Astrocyte (in vitro differentiated cells and primary cell): Measurements from ENCODE around the gene CBFA2T2. TPM values are rescaled to one million over a fixed set of nuclear protein-coding genes. Genes with fewer than 3 reads are reported as not detected.
"Not testable (repeated sequence)": the region's sequence is repeated elsewhere in the genome, so short reads cannot be mapped to it uniquely, and the experiment has no call there.

Experiments used
- DNase-seq: peaks from one replicate; pipeline ENCODE4 v3.0.0-alpha.2; 2010; ENCODE audit warnings: low read depth
- FAIRE-seq: peaks from 2 replicates; lab custom pipeline; 2011; peaks lifted over from hg19 to GRCh38; lab: Jason Lieb, UNC
- H2AFZ ChIP-seq: 2 replicates; pipeline ENCODE4 v1.6.0; 2012; ENCODE audit warnings: low read depth, low read length, inconsistent platforms
- H3K27ac ChIP-seq: 2 replicates; pipeline ENCODE4 v1.5.1; 2011; ENCODE audit warnings: low read depth, low read length, inconsistent platforms
- H3K27me3 ChIP-seq: 2 replicates; pipeline ENCODE4 v1.6.0; 2011; ENCODE audit warnings: low read length, inconsistent platforms; ENCODE audit not compliant: insufficient read depth
- H3K36me3 ChIP-seq: 2 replicates; pipeline ENCODE4 v1.5.1; 2011; ENCODE audit warnings: low read length, inconsistent platforms; ENCODE audit not compliant: insufficient read depth
- H3K4me1 ChIP-seq: 2 replicates; pipeline ENCODE4 v1.5.1; 2011; ENCODE audit warnings: low read length, inconsistent platforms; ENCODE audit not compliant: insufficient read depth
- H3K4me2 ChIP-seq: 2 replicates; pipeline ENCODE4 v1.6.0; 2012; ENCODE audit warnings: low read length, inconsistent platforms
- H3K4me3 ChIP-seq: 2 replicates; pipeline ENCODE4 v1.5.1; 2011; ENCODE audit warnings: low read depth, mild to moderate bottlenecking, low read length, inconsistent platforms; ENCODE audit not compliant: insufficient read depth
- H3K79me2 ChIP-seq: 2 replicates; pipeline ENCODE4 v1.6.0; 2012; ENCODE audit warnings: mild to moderate bottlenecking, low read length, inconsistent platforms; ENCODE audit not compliant: insufficient read depth
- H3K9ac ChIP-seq: 2 replicates; pipeline ENCODE4 v1.6.0; 2012; ENCODE audit warnings: mild to moderate bottlenecking, low read length, inconsistent platforms
- H3K9me3 ChIP-seq: 2 replicates; pipeline ENCODE4 v1.5.1; 2012; ENCODE audit warnings: low read depth, mild to moderate bottlenecking, low read length, inconsistent platforms; ENCODE audit not compliant: insufficient read depth
- H4K20me1 ChIP-seq: 2 replicates; pipeline ENCODE4 v1.6.0; 2012; ENCODE audit warnings: low read length, inconsistent platforms; ENCODE audit not compliant: insufficient read depth
- H3K27ac Mint-ChIP-seq: one replicate; pipeline ENCODE4 v1.8.0; 2021; ENCODE audit warnings: mild to moderate bottlenecking, mixed read lengths; ENCODE audit not compliant: unreplicated experiment
- H3K27me3 Mint-ChIP-seq: one replicate; pipeline ENCODE4 v1.8.0; 2021; ENCODE audit warnings: low read depth, mixed read lengths; ENCODE audit not compliant: unreplicated experiment
- H3K36me3 Mint-ChIP-seq: one replicate; pipeline ENCODE4 v1.8.0; 2021; ENCODE audit warnings: low read depth, mixed read lengths; ENCODE audit not compliant: unreplicated experiment
- H3K4me1 Mint-ChIP-seq: one replicate; pipeline ENCODE4 v1.8.0; 2021; ENCODE audit warnings: low read depth, mixed read lengths; ENCODE audit not compliant: unreplicated experiment
- H3K4me3 Mint-ChIP-seq: one replicate; pipeline ENCODE4 v1.8.0; 2021; ENCODE audit warnings: mild to moderate bottlenecking, moderate library complexity, mixed read lengths; ENCODE audit not compliant: unreplicated experiment
- H3K9me3 Mint-ChIP-seq: one replicate; pipeline ENCODE4 v1.8.0; 2021; ENCODE audit warnings: mild to moderate bottlenecking, mixed read lengths; ENCODE audit not compliant: unreplicated experiment
- EZH2 ChIP-seq: IDR thresholded peaks from 2 replicates; pipeline ENCODE4 v1.6.1; 2012; ENCODE audit warnings: mild to moderate bottlenecking, low read length, inconsistent platforms; ENCODE audit not compliant: insufficient read depth
- total RNA-seq: library from RNA; stranded (reverse); gene quantifications from 2 replicates; pipeline ENCODE4 v1.2.1, GENCODE V29; 2021
- TF ChIP-seq, protein P1 (sequence below): IDR thresholded peaks from 2 replicates; pipeline ENCODE4 v1.5.1; 2011; ENCODE audit warnings: low read depth, mild to moderate bottlenecking, inconsistent platforms, low read length, moderate library complexity; ENCODE audit not compliant: insufficient read depth

Gene CBFA2T2
- total RNA-seq, 1 donor from 2014 or later = 14.6 TPM

GRCh38 chr20:33456916-33457642, 32.8 kb upstream of the CBFA2T2 start:
- not testable (repeated sequence) for H3K4me3 Mint-ChIP-seq, H3K36me3 Mint-ChIP-seq, H3K36me3 ChIP-seq, H3K4me1 Mint-ChIP-seq, H3K4me2 ChIP-seq, H4K20me1 ChIP-seq, H3K9me3 ChIP-seq, H3K9ac ChIP-seq, H3K79me2 ChIP-seq, FAIRE-seq, H3K4me1 ChIP-seq, H3K4me3 ChIP-seq, H3K27me3 Mint-ChIP-seq, H3K9me3 Mint-ChIP-seq, H3K27me3 ChIP-seq, H3K27ac Mint-ChIP-seq, H2AFZ ChIP-seq, H3K27ac ChIP-seq
- TF ChIP-seq, protein P1, sequence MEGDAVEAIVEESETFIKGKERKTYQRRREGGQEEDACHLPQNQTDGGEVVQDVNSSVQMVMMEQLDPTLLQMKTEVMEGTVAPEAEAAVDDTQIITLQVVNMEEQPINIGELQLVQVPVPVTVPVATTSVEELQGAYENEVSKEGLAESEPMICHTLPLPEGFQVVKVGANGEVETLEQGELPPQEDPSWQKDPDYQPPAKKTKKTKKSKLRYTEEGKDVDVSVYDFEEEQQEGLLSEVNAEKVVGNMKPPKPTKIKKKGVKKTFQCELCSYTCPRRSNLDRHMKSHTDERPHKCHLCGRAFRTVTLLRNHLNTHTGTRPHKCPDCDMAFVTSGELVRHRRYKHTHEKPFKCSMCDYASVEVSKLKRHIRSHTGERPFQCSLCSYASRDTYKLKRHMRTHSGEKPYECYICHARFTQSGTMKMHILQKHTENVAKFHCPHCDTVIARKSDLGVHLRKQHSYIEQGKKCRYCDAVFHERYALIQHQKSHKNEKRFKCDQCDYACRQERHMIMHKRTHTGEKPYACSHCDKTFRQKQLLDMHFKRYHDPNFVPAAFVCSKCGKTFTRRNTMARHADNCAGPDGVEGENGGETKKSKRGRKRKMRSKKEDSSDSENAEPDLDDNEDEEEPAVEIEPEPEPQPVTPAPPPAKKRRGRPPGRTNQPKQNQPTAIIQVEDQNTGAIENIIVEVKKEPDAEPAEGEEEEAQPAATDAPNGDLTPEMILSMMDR = peak; percentile 87
- peak; percentile 19 for DNase-seq

DNA sequence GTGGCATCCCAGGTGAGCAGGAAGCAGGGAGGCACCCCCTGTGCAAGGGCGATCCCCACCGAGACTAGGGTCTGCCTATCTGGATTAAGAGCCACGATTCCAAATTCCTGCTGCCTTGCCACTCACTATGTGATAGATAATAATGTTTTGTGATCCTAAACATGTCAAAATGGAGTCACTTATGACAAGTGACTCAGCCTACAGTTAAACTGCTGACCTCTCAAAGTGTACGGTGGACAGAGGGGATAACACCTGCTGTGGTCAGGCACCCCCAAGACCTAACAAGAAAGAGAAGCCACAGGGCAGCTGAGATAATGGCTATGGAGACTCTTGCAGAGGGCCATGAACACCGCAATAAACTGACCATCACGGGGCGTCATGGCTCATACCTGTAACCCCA, 30.3 kb upstream of the CBFA2T2 start:
- Mint-ChIP-seq H3K9me3 (no peaks in the 10 kb centered on the region), H3K4me1 (peaks cover 2% of the 10 kb centered on the region), H3K27ac (no peak overlapping the region), H3K27me3 (peaks cover 23% of the 10 kb centered on the region), H3K4me3 (no peak overlapping the region), H3K36me3 (no peaks in the 10 kb centered on the region)
- Histone ChIP-seq H3K4me3 (no peak overlapping the region), H4K20me1 (no peaks in the 10 kb centered on the region), H3K9ac (no peak overlapping the region), H3K4me1 (no peaks in the 10 kb centered on the region), H3K4me2 (no peak overlapping the region), H2AFZ (no peak overlapping the region), H3K79me2 (no peaks in the 10 kb centered on the region), H3K36me3 (no peaks in the 10 kb centered on the region), H3K27ac (no peak overlapping the region), H3K9me3 (no peaks in the 10 kb centered on the region), H3K27me3 (no peaks in the 10 kb centered on the region)
- no peak for TF ChIP-seq EZH2
- TF ChIP-seq, protein P1 = no peak
- no peak for FAIRE-seq
- no peak for DNase-seq

DNA sequence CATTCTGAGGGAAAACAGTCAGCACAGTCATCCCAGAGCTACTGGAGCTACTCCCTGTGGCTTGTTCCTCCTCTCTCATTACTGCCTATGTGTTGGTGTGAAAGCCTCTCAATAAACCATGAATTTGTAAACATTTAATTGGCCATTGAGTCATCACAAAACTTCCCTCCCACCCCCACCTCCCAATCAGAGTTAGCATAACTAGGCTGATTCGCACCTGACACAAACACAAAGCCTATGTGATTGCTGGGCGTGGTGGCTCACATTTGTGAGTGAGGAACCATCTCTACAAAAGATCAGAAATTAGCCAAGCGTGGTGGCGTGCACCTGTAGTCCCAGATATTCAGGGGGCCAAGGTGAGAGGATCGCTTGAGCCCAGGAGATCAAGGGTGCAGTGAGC, 29.2 kb upstream of the CBFA2T2 start:
- no peak overlapping the region for H3K27ac ChIP-seq
- DNase-seq = no peak
- H3K27ac Mint-ChIP-seq = no peak overlapping the region
- no peaks in the 10 kb centered on the region for H3K36me3 ChIP-seq
- no peak overlapping the region for H2AFZ ChIP-seq
- no peak for FAIRE-seq
- H3K4me3 Mint-ChIP-seq = no peak overlapping the region
- H3K9ac ChIP-seq = no peak overlapping the region
- no peaks in the 10 kb centered on the region for H4K20me1 ChIP-seq
- H3K4me2 ChIP-seq = no peak overlapping the region
- no peaks in the 10 kb centered on the region for H3K9me3 ChIP-seq
- H3K36me3 Mint-ChIP-seq = no peaks in the 10 kb centered on the region
- H3K9me3 Mint-ChIP-seq = no peaks in the 10 kb centered on the region
- no peak overlapping the region for H3K4me3 ChIP-seq
- no peak for TF ChIP-seq EZH2
- TF ChIP-seq, protein P1 = no peak
- H3K27me3 Mint-ChIP-seq = peaks cover 19% of the 10 kb centered on the region
- no peaks in the 10 kb centered on the region for H3K79me2 ChIP-seq
- no peaks in the 10 kb centered on the region for H3K4me1 ChIP-seq
- H3K27me3 ChIP-seq = no peaks in the 10 kb centered on the region
- peaks cover 2% of the 10 kb centered on the region for H3K4me1 Mint-ChIP-seq
